Measurements from ENCODE around the gene EBNA1BP2.
A peak's percentile ranks its signal among the peaks of the same experiment; 100 is the strongest.
"Not testable (repeated sequence)": the region's sequence is repeated elsewhere in the genome, so short reads cannot be mapped to it uniquely, and the experiment has no call there.

EBNA1BP2 gene

GRCh38 chr1:43149889-43150288 is 22.2 kb downstream of the EBNA1BP2 start:
- DNase-seq (ENCODE audit: low spot score): no peak
- Histone ChIP-seq H3K4me3 (no peak overlapping the region), H3K27ac (no peak overlapping the region)
- TF ChIP-seq, protein P1, sequence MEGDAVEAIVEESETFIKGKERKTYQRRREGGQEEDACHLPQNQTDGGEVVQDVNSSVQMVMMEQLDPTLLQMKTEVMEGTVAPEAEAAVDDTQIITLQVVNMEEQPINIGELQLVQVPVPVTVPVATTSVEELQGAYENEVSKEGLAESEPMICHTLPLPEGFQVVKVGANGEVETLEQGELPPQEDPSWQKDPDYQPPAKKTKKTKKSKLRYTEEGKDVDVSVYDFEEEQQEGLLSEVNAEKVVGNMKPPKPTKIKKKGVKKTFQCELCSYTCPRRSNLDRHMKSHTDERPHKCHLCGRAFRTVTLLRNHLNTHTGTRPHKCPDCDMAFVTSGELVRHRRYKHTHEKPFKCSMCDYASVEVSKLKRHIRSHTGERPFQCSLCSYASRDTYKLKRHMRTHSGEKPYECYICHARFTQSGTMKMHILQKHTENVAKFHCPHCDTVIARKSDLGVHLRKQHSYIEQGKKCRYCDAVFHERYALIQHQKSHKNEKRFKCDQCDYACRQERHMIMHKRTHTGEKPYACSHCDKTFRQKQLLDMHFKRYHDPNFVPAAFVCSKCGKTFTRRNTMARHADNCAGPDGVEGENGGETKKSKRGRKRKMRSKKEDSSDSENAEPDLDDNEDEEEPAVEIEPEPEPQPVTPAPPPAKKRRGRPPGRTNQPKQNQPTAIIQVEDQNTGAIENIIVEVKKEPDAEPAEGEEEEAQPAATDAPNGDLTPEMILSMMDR (IDR thresholded peaks at IDR 0.05): no peak

DNA sequence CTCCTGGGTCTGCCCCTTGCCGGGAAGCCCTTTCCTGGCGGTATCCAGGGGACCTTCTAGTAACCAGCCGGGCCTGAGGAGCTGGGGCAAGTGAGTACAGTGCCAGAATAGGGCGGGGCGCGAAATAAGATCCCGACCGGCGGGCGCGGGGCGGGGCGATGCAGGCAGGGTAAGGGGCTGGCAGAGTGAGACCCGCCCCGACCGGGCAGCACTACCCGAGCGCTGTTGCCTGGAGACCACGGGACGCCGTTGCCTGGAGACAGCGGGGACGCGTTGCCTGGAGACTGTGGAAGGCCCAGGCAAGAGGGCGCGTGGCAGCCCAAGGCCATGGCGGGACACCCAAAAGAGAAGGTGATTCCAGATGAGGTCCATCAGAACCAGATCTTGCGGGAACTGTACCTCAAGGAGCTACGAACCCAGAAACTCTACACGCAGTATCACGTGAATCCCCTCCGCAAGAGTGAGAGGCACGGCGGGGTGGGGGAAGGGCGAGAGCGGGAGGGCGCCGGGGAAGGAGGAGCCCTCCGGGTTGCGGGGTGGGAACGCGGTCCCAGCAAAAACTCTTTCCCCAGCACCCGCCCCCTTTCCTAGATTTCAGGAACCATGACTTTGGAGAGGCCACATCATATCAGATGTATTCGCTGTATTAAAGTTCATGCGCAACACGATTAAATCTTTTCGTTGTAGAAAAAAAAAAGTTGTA is 24.3 kb downstream of the EBNA1BP2 start:
- TF ChIP-seq, protein P1 (IDR thresholded peaks at IDR 0.05): no peak
- DNase-seq (ENCODE audit: low spot score): no peak
- Histone ChIP-seq H3K27ac (no peak overlapping the region), H3K4me3 (peak overlapping the region; percentile 66)

GRCh38 chr1:43144237-43144636 is 27.9 kb downstream of the EBNA1BP2 start:
- no peak for DNase-seq (ENCODE audit: low spot score)
- H3K27ac ChIP-seq: no peak overlapping the region
- no peak overlapping the region for H3K4me3 ChIP-seq
- TF ChIP-seq, protein P1 (IDR thresholded peaks at IDR 0.05): no peak

GRCh38 chr1:43143441-43143888 is 28.6 kb downstream of the EBNA1BP2 start:
- H3K4me3 ChIP-seq: no peak overlapping the region

GRCh38 chr1:43140583-43140982 is 31.5 kb downstream of the EBNA1BP2 start:
- TF ChIP-seq, protein P1 (IDR thresholded peaks at IDR 0.05): no peak
- no peak overlapping the region for H3K27ac ChIP-seq
- no peak for DNase-seq (ENCODE audit: low spot score)
- no peak overlapping the region for H3K4me3 ChIP-seq

More at GRCh38 chr1:43143441-43143888, 28.6 kb downstream of the EBNA1BP2 start:
- DNase-seq (ENCODE audit: low spot score): no peak
- H3K27ac ChIP-seq: no peak overlapping the region
- TF ChIP-seq, protein P1 (IDR thresholded peaks at IDR 0.05): no peak

- Histone ChIP-seq H3K4me3 (no peak overlapping the region), H3K27ac (no peak overlapping the region)
- DNase-seq (ENCODE audit: low spot score): no peak
- TF ChIP-seq, protein P1 (IDR thresholded peaks at IDR 0.05): no peak
Observed at GRCh38 chr1:43140010-43140409, 32.1 kb downstream of the EBNA1BP2 start.

GRCh38 chr1:43139295-43139694 is 32.8 kb downstream of the EBNA1BP2 start:
- H3K27ac ChIP-seq; H3K4me3 ChIP-seq; DNase-seq (ENCODE audit: low spot score): not testable (repeated sequence)
